ENCODE measurements around the gene SLC28A3. TPM values are rescaled to one million over a fixed set of nuclear protein-coding genes. Genes with fewer than 3 reads are reported as not detected.

The SLC28A3 gene
- total and polyA plus RNA-seq, 2 of the 8 experiments (the other 6 are each of a cell fraction or from before 2014, with no cell fraction given), result 0.02 TPM; not detected in 1

DNA sequence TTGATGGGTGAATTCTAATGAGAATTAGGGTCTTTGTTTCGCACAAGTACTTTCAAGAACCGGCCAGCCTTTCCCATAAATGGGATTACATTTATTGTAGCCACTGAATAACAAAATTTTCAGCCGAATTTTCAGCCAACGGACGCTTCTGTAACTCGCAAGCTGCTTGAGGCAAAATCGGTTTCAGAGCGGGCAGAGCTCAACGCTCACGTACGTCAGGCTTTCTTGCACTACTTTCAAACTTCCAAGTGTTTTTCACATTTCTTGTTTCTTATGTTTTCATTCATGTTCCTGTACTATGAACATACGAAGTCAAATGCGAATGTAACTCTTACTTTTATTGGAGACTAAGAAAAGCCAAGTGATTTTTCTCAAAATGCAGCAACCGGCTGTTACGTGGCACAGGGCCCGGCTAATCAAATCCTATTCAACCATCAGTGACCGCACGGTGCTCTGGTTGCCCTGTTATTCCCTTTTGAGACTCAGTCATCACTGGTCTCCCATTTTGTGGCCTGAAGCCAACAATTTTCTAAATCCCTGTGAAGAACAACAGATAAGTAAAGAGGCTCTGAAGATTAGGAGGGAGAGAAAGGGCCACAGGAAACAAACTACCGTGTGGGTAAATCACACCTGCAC is 68.5 kb downstream of the SLC28A3 start:
- Histone ChIP-seq H3K56ac (replicated peaks; ENCODE audit: insufficient read length, low read depth, low read length) (no peak overlapping the region), H3K79me1 (ENCODE audit: low read depth, low read length) (no peaks in the 10 kb centered on the region), H4K20me1 (replicated peaks in 1 of 2; ENCODE audit: control insufficient read depth in 1 of 2, insufficient read depth in 2 of 2, low read length in 2 of 2) (no peaks in the 10 kb centered on the region), H3K18ac (ENCODE audit: extremely low read depth, low read length) (no peak overlapping the region), H3K4me2 (ENCODE audit: insufficient read depth in 1 of 2, low read depth in 2 of 2, low read length in 2 of 2) (peak overlapping the region; percentile 24 to 67), H2BK15ac (ENCODE audit: low read length) (no peak overlapping the region), H3K36me3 (ENCODE audit: control insufficient read depth in 2 of 4, insufficient read depth in 4 of 4, low read length in 3 of 4) (no peaks in the 10 kb centered on the region), H2AFZ (ENCODE audit: low read length) (peak overlapping the region; percentile 45), H4K8ac (ENCODE audit: extremely low read depth, insufficient read depth, low read length) (no peak overlapping the region), H3K27ac (ENCODE audit: low read depth, low read length) (no peak overlapping the region), H3K79me2 (ENCODE audit: control insufficient read depth in 1 of 2, insufficient read depth in 2 of 2, low read length in 2 of 2) (no peaks in the 10 kb centered on the region), H3K4me1 (replicated peaks in 1 of 4; ENCODE audit: control insufficient read depth in 3 of 4, insufficient read depth in 4 of 4, low read length in 3 of 4) (peaks cover 0 to 6% (median 0%) of the 10 kb centered on the region in 4 experiments; a peak in 2 of 7 replicates), H3K9me3 (ENCODE audit: insufficient read depth in 2 of 2, low read depth in 1 of 2, low read length in 1 of 2) (no peaks in the 10 kb centered on the region), H2BK12ac (ENCODE audit: low read depth, low read length) (no peak overlapping the region), H4K91ac (replicated peaks; ENCODE audit: insufficient read length, low read length) (no peak overlapping the region), H3K4me3 (ENCODE audit: extremely low read depth in 1 of 4, insufficient read depth in 2 of 4, low read depth in 3 of 4, low read length in 4 of 4) (peak overlapping the region in 3 of 4 experiments; percentile 35 to 54 (median 44); a peak in 6 of 8 replicates), H3K14ac (ENCODE audit: insufficient read length) (no peak overlapping the region), H3K23ac (ENCODE audit: insufficient read length) (no peak overlapping the region), H2AK5ac (ENCODE audit: low read depth, low read length) (no peak overlapping the region), H3K9ac (replicated peaks in 1 of 4; ENCODE audit: extremely low read depth in 1 of 4, low read depth in 3 of 4, low read length in 3 of 4) (no peak overlapping the region; a peak in 1 of 7 replicates), H4K5ac (ENCODE audit: insufficient read length, low read depth, low read length) (no peak overlapping the region), H3K4ac (replicated peaks; ENCODE audit: insufficient read length, low read depth, low read length) (no peak overlapping the region), H3K23me2 (ENCODE audit: low read depth, low read length) (no peaks in the 10 kb centered on the region), H3K27me3 (replicated peaks in 1 of 4; ENCODE audit: control insufficient read depth in 3 of 4, extremely low read depth in 1 of 4, insufficient read depth in 3 of 4, low read length in 3 of 4) (no peaks in the 10 kb centered on the region; a peak in 3 of 7 replicates), H2BK20ac (ENCODE audit: low read length) (no peak overlapping the region), H2BK5ac (ENCODE audit: low read depth, low read length) (no peak overlapping the region), H2BK120ac (replicated peaks; ENCODE audit: low read depth, low read length) (no peak overlapping the region)
- FAIRE-seq, result no peak
- ChIA-PET CTCF (ENCODE audit: partially characterized antibody) (interaction anchor here (1.1 to 1.9 kb wide), 2 partner anchors 11 to 33 kb away, joined by 3 to 4 read pairs; no protein-coding TSS in a partner anchor), POLR2A (ENCODE audit: partially characterized antibody) (no interaction called here)
- WGBS, 2 experiments (ENCODE audit: extremely low coverage in 1 of 2, insufficient coverage in 1 of 2, insufficient read length in 1 of 2, insufficient replicate concordance in 2 of 2, low coverage in 1 of 2, low lambda C conversion rate in 2 of 2, missing lambda C conversion rate in 1 of 2), result 71% methylated on average over 19 of the region's 19 CpGs; no CpG with 5 or more reads in 1 of the 2 experiments
- DNase-seq (ENCODE audit: low read depth in 1 of 2, low spot score in 2 of 2), result no peak
- TF ChIP-seq ASH2L (IDR thresholded peaks at IDR 0.05; ENCODE audit: low read length), result no peak
- TF ChIP-seq TAF7 (optimal IDR thresholded peaks at IDR 0.05; ENCODE audit: borderline replicate concordance, low read depth, low read length), result no peak
- no peak for TF ChIP-seq TCF12 (IDR thresholded peaks at IDR 0.05; ENCODE audit: low read depth, low read length)
- no peak for TF ChIP-seq SRF (IDR thresholded peaks at IDR 0.05; ENCODE audit: low read depth, low read length)
- no peak for TF ChIP-seq RBBP5 (IDR thresholded peaks at IDR 0.05; ENCODE audit: borderline replicate concordance, low read depth, low read length)
